Measurements from ENCODE around the gene RANBP9. TPM values are rescaled to one million over a fixed set of nuclear protein-coding genes. Genes with fewer than 3 reads are reported as not detected.

The RANBP9 gene
- total RNA-seq, 1 donor from 2014 or later = 33.2 TPM

DNA sequence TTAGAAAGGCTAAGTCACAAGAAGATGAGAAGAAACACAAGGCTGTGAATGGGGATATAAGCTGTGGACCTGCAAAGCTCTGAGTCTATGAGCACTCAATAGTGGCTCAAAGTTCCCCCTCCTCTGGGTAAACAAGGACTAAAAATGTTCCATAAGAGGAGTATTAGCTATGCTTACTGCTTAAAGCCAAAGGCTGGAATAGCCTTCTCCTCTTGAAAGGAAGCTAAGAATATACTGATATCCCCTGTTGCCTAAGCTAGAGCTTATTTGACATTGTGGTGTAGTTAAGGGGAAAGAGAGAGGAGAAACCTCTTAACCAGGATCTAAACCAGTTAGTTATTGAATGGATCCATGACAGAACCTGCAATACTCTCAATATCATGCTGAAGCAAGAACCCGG, 50.7 kb downstream of the RANBP9 start:
- TF ChIP-seq, protein P1, sequence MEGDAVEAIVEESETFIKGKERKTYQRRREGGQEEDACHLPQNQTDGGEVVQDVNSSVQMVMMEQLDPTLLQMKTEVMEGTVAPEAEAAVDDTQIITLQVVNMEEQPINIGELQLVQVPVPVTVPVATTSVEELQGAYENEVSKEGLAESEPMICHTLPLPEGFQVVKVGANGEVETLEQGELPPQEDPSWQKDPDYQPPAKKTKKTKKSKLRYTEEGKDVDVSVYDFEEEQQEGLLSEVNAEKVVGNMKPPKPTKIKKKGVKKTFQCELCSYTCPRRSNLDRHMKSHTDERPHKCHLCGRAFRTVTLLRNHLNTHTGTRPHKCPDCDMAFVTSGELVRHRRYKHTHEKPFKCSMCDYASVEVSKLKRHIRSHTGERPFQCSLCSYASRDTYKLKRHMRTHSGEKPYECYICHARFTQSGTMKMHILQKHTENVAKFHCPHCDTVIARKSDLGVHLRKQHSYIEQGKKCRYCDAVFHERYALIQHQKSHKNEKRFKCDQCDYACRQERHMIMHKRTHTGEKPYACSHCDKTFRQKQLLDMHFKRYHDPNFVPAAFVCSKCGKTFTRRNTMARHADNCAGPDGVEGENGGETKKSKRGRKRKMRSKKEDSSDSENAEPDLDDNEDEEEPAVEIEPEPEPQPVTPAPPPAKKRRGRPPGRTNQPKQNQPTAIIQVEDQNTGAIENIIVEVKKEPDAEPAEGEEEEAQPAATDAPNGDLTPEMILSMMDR (IDR thresholded peaks at IDR 0.05; ENCODE audit: borderline replicate concordance) = no peak
- Histone ChIP-seq H3K27me3 (ENCODE audit: low read depth) (no peaks in the 10 kb centered on the region), H3K9me3 (replicated peaks) (no peaks in the 10 kb centered on the region), H3K4me3 (no peak overlapping the region), H3K4me1 (peaks cover 55% of the 10 kb centered on the region), H3K36me3 (no peaks in the 10 kb centered on the region), H3K27ac (replicated peaks) (no peak overlapping the region)
- DNase-seq = no peak
- intact Hi-C loops (cut with micrococcal nuclease) = no loop called here

DNA sequence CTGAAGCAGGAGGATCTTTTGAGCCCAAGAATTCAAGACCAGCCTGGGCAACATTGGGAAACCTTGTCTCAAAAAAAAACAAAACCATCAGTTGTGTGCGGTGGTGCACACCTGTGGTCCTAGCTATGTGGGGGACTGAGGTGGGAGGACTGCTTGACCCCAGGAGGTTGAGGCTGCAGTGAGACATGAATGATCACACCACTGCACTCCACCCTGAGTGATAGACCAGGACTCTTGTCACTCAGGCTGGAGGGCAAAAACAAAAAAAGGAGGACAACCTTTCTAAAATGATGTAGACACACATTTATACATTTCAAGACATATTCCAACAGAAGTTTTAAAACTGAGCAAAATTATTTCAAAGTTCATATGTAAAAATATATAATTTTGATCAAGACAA, 51.4 kb downstream of the RANBP9 start:
- TF ChIP-seq, protein P1 (IDR thresholded peaks at IDR 0.05; ENCODE audit: borderline replicate concordance) = no peak
- H3K4me1 ChIP-seq = peaks cover 55% of the 10 kb centered on the region
- no peak overlapping the region for H3K27ac ChIP-seq (replicated peaks)
- H3K27me3 ChIP-seq (ENCODE audit: low read depth) = no peaks in the 10 kb centered on the region
- H3K9me3 ChIP-seq (replicated peaks) = no peaks in the 10 kb centered on the region
- no peaks in the 10 kb centered on the region for H3K36me3 ChIP-seq
- intact Hi-C loops (cut with micrococcal nuclease) = no loop called here
- no peak for DNase-seq
- H3K4me3 ChIP-seq = no peak overlapping the region

DNA sequence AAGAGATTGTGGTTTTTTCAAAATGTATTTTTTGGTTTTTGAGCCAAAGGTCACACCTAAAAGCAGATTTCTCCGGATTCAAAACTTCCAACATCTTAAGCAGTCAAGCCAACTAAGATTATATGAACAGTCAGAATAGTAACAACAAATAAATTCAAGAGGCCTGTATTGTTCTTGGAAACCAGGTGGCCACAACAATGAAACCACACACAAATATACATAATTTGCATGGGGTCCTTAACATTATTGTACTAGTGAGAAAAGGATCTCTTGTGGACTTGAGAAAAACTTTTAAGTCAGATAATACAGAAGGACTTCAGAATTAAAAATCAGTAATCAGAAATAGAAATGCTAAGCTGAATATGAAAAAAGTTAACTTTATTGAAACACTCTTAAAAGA, 55.9 kb downstream of the RANBP9 start:
- Histone ChIP-seq H3K27me3 (ENCODE audit: low read depth) (no peaks in the 10 kb centered on the region), H3K27ac (replicated peaks) (no peak overlapping the region), H3K9me3 (replicated peaks) (no peaks in the 10 kb centered on the region), H3K36me3 (peaks cover 11% of the 10 kb centered on the region), H3K4me3 (no peak overlapping the region), H3K4me1 (peaks cover 15% of the 10 kb centered on the region)
- intact Hi-C loops (cut with micrococcal nuclease) = no loop called here
- TF ChIP-seq, protein P1 (IDR thresholded peaks at IDR 0.05; ENCODE audit: borderline replicate concordance) = no peak
- no peak for DNase-seq

DNA sequence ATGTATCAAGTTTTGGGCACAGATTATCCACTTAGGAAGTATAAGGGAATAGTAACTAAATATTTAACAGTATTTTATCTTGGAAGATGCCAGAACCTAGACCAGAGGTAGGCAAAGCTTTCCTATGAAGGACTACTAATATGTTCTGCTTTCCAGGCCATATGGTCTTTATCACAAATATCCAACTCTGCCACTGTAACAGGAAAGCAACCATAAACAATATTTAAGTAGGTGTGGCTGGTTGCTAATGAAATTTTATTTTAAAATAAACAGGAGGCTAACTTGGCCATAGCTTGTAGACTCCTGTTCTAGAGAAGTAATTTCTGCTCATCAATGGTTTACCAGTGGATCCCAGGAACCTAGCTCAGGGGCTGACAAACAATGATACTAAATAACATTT, 57.1 kb downstream of the RANBP9 start:
- peaks cover 16% of the 10 kb centered on the region for H3K36me3 ChIP-seq
- H3K4me3 ChIP-seq = no peak overlapping the region
- DNase-seq = no peak
- H3K27ac ChIP-seq (replicated peaks) = no peak overlapping the region
- TF ChIP-seq, protein P1 (IDR thresholded peaks at IDR 0.05; ENCODE audit: borderline replicate concordance) = no peak
- H3K4me1 ChIP-seq = peaks cover 3% of the 10 kb centered on the region
- intact Hi-C loops (cut with micrococcal nuclease) = no loop called here
- H3K27me3 ChIP-seq (ENCODE audit: low read depth) = no peaks in the 10 kb centered on the region
- no peaks in the 10 kb centered on the region for H3K9me3 ChIP-seq (replicated peaks)

DNA sequence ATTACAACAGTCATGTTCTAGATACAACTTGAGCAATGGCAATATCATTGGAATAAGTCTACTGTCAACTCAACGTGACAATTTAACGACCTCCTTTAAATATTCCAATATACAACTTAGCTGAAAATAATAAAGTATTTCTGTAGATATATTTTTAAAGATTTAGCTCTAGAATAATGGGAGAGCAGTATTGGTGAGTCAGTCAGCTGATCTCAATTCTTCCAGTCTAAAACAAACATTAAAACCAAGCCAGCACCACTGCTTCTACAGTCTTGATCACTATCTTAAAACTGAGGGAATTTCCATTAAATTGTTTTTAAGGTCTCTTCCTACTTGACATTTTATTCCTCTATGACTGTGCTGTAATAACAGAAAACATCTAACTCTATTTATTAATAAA, 58.3 kb downstream of the RANBP9 start:
- Histone ChIP-seq H3K27ac (replicated peaks) (no peak overlapping the region), H3K36me3 (peaks cover 16% of the 10 kb centered on the region), H3K4me3 (no peak overlapping the region), H3K9me3 (replicated peaks) (no peaks in the 10 kb centered on the region), H3K4me1 (no peaks in the 10 kb centered on the region), H3K27me3 (ENCODE audit: low read depth) (no peaks in the 10 kb centered on the region)
- intact Hi-C loops (cut with micrococcal nuclease) = no loop called here
- TF ChIP-seq, protein P1 (IDR thresholded peaks at IDR 0.05; ENCODE audit: borderline replicate concordance) = no peak
- no peak for DNase-seq

DNA sequence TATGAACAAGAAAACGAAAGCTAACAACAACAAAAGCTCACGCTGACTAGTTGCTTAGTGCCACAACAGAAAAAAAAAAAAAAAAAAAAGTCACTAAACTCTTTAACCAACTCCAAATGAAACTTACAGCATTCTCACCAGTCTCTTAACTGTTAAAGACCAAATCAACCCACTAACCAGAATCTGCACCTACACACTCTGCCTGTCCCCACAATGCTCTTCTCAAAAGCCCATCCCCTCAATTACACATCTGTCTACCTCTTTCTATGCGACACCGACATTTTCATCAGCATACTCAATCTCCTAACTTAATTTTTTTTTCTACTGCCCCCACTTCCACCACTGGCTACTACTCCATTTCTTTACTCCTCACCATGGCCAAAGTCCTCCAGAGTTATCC, 62.2 kb downstream of the RANBP9 start:
- Histone ChIP-seq H3K36me3 (peaks cover 23% of the 10 kb centered on the region), H3K27ac (replicated peaks) (no peak overlapping the region), H3K27me3 (ENCODE audit: low read depth) (no peaks in the 10 kb centered on the region), H3K4me3 (no peak overlapping the region), H3K9me3 (replicated peaks) (no peaks in the 10 kb centered on the region), H3K4me1 (no peaks in the 10 kb centered on the region)
- TF ChIP-seq, protein P1 (IDR thresholded peaks at IDR 0.05; ENCODE audit: borderline replicate concordance) = no peak
- DNase-seq = no peak
- intact Hi-C loops (cut with micrococcal nuclease) = no loop called here
